Stimulated activated CD8-positive, alpha-beta memory T cell treated with anti-CD3 and anti-CD28 coated beads, Interleukin-2, amount 100 ng/mL, for 1 hour (primary cell): ENCODE results near the gene CTSF.
"Not testable (repeated sequence)": the region's sequence is repeated elsewhere in the genome, so short reads cannot be mapped to it uniquely, and the experiment has no call there.

Experiments used
- DNase-seq, 2 donors: peaks; one replicate each; pipeline ENCODE4 v3.0.0-alpha.2; 2020; ENCODE audit warnings: low read depth in 2 of 2

CTSF gene

GRCh38 chr11:66589996-66590675 is 21.7 kb upstream of the CTSF start:
- no peak for DNase-seq

GRCh38 chr11:66589315-66589714 is 20.9 kb upstream of the CTSF start:
- not testable (repeated sequence) for DNase-seq

- DNase-seq = no peak
Measured at GRCh38 chr11:66586136-66586535, 17.7 kb upstream of the CTSF start.

GRCh38 chr11:66585447-66585846 is 17.0 kb upstream of the CTSF start:
- DNase-seq = not testable (repeated sequence)

GRCh38 chr11:66582565-66583147 is 14.2 kb upstream of the CTSF start:
- not testable (repeated sequence) for DNase-seq

GRCh38 chr11:66581261-66581660 is 12.9 kb upstream of the CTSF start:
- no peak for DNase-seq

- DNase-seq = no peak
Measured at GRCh38 chr11:66580803-66581202, 12.4 kb upstream of the CTSF start.

- peak; percentile 60 to 61 for DNase-seq
Measured at GRCh38 chr11:66579017-66579606, 10.7 kb upstream of the CTSF start.

GRCh38 chr11:66570850-66571180 is 2.4 kb upstream of the CTSF start:
- no peak for DNase-seq

- no peak for DNase-seq
Measured at GRCh38 chr11:66570079-66570849, 1.9 kb upstream of the CTSF start.

GRCh38 chr11:66569076-66569475 is 670 bp upstream of the CTSF start:
- DNase-seq = no peak

- no peak for DNase-seq
Measured at GRCh38 chr11:66567787-66568123, 651 bp downstream of the CTSF start.

GRCh38 chr11:66566221-66566620 is 2.2 kb downstream of the CTSF start:
- DNase-seq = no peak

- no peak for DNase-seq
Measured at GRCh38 chr11:66564984-66565383, 3.4 kb downstream of the CTSF start.

GRCh38 chr11:66564538-66564937 is 3.9 kb downstream of the CTSF start:
- no peak for DNase-seq

GRCh38 chr11:66563832-66564231 is 4.6 kb downstream of the CTSF start:
- DNase-seq = no peak

GRCh38 chr11:66562907-66563583 is 5.4 kb downstream of the CTSF start:
- DNase-seq = no peak

GRCh38 chr11:66562275-66562674 is 6.1 kb downstream of the CTSF start:
- no peak for DNase-seq

- DNase-seq = no peak
Measured at GRCh38 chr11:66561975-66562248, 6.5 kb downstream of the CTSF start.

GRCh38 chr11:66561178-66561974 is 7.0 kb downstream of the CTSF start:
- DNase-seq = no peak

GRCh38 chr11:66559866-66560676 is 8.3 kb downstream of the CTSF start:
- no peak for DNase-seq
